ENCODE results near the gene ACTN4. TPM values are rescaled to one million over a fixed set of nuclear protein-coding genes. Genes with fewer than 3 reads are reported as not detected.

Gene ACTN4
- total and polyA plus RNA-seq, 3 donors from 2014 or later = 112 to 158 (median 135) TPM

DNA sequence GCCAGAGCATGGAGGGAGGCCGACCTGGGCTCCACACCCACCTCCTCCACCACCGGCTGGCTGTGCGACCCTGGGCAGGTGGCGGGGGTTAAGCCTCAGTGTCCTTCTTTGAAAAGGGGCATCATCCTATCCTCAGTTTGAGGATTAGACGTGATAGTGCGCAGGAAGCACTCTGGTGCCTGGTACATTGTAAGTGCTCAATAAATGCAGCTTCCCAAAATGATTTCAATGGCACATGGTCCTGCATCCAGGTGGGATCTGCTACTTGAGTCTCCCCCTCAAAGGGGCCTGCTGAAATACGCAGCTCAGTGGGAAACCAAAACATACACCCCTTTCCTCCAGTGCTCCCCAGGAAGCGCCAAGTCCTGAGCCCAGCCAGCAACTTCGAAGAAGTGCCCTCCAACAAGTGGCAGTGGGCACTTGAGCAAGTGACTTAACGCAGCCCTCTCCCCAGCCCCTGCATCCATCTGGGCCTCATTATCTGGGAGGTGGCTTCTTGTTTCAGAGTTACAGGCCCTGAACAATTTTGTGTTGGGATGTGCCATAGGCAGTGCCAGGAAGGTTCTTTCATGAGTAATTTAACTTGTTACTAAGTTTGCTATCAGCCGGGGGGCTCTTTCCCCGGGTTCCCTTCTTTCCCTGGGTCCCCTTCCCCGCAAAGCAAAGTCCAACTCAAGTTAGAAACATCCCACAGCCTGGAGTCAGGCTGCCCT, 17.9 kb downstream of the ACTN4 start:
- Histone ChIP-seq H3K36me3 (ENCODE audit: low read depth, missing control alignments) (no peaks in the 10 kb centered on the region), H3K4me3 (no peak overlapping the region), H3K27me3 (no peaks in the 10 kb centered on the region), H3K9me3 (no peaks in the 10 kb centered on the region), H3K27ac (peak overlapping the region; percentile 65 to 70), H3K4me1 (peaks cover 72% of the 10 kb centered on the region)
- DNase-seq = no peak
- intact Hi-C loops (cut with DNase I; ENCODE audit: low total_unique reads) = no loop called here
- no peak for TF ChIP-seq POLR2A (IDR thresholded peaks at IDR 0.05)
- TF ChIP-seq, protein P1, sequence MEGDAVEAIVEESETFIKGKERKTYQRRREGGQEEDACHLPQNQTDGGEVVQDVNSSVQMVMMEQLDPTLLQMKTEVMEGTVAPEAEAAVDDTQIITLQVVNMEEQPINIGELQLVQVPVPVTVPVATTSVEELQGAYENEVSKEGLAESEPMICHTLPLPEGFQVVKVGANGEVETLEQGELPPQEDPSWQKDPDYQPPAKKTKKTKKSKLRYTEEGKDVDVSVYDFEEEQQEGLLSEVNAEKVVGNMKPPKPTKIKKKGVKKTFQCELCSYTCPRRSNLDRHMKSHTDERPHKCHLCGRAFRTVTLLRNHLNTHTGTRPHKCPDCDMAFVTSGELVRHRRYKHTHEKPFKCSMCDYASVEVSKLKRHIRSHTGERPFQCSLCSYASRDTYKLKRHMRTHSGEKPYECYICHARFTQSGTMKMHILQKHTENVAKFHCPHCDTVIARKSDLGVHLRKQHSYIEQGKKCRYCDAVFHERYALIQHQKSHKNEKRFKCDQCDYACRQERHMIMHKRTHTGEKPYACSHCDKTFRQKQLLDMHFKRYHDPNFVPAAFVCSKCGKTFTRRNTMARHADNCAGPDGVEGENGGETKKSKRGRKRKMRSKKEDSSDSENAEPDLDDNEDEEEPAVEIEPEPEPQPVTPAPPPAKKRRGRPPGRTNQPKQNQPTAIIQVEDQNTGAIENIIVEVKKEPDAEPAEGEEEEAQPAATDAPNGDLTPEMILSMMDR (IDR thresholded peaks at IDR 0.05) = no peak
- WGBS, 2 donors = 65 to 66% methylated on average over 10 to 13 of the region's 13 CpGs

DNA sequence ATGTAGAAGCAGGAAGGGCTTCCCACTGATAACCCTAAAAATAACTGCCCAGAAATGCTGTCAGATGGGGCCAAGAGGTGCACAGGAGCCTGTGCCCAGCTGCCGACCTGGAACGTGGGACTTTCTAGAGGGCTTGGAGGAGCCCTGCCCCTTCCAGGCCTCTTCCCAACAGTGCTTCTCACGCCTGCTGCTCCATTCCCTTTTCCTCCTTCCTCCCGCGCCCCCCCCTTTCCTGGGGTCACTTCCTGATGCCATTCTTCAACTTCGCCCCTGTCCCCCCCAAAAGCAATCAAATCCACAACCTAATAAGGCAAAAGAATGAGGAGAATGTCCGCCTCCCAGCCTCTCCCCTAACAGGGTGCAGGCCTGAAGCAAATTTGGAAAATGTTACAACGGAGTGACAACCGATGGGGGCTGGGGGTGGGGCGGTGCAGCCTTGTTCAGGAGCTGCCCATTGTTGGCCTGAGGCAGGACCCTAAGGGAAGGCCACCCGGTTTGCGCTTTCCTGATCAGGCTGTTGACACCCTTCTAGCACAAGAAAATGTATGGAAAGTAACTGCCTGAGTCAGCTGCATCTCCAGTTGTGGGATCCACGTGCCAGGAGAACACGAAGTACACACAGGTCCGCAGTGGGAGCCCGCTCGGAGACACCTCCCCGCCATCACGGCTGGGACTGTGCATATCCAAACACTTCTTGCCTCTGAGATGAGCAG, 18.7 kb downstream of the ACTN4 start:
- DNase-seq = no peak
- no peaks in the 10 kb centered on the region for H3K9me3 ChIP-seq
- no peak overlapping the region for H3K4me3 ChIP-seq
- peaks cover 65% of the 10 kb centered on the region for H3K4me1 ChIP-seq
- no peaks in the 10 kb centered on the region for H3K27me3 ChIP-seq
- intact Hi-C loops (cut with DNase I; ENCODE audit: low total_unique reads) = no loop called here
- no peak for TF ChIP-seq POLR2A (IDR thresholded peaks at IDR 0.05)
- TF ChIP-seq, protein P1 (IDR thresholded peaks at IDR 0.05) = no peak
- no peaks in the 10 kb centered on the region for H3K36me3 ChIP-seq (ENCODE audit: low read depth, missing control alignments)
- WGBS, 2 donors = 52 to 58% methylated on average over 19 of the region's 19 CpGs
- peak overlapping the region; percentile 70 to 82 for H3K27ac ChIP-seq

DNA sequence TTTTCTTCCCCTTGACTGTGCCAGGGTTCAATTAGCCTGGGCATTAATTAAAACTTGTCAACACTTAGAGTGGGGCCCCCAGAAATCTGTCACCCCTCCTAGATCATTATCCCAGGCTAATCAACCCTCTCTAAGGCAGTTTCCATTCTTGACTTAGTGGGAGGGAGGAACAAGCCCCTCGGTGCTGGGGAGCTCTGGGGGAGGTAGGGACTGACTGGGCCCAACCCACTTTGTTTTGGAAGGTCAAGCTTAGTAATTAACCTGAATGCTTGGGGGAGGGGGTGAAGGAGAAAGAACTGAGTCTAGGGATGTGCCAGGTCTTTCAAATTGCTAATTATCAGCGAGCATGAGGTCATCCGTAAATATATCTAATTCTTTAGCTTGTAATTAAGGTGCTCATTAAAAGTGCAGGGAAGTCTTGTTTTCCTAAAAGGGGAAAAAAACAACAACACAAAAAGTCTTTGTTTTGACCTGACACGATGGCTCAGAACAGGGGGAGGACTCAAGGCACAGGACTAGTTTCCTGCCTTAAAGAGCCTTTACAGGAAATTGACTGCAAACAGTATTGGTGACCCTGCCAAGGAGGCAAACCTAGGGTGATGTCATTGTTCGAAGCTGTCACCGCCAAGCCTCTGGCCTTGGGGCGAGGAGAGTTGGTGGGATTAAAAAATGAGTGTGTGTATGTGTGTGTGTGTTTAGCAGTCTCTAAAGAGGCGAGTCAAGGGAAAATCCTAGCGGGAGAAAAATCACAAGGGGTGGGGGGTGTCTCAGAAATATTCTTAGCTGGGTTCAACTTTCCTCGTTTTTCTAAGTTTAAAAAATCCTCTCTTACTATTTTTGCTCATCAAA, 19.4 kb downstream of the ACTN4 start:
- Histone ChIP-seq H3K4me1 (peaks cover 68% of the 10 kb centered on the region), H3K27ac (peak overlapping the region; percentile 70 to 82), H3K27me3 (no peaks in the 10 kb centered on the region), H3K4me3 (no peak overlapping the region), H3K9me3 (no peaks in the 10 kb centered on the region), H3K36me3 (ENCODE audit: low read depth, missing control alignments) (no peaks in the 10 kb centered on the region)
- WGBS, 2 donors = 32 to 47% methylated on average over 10 of the region's 10 CpGs
- intact Hi-C loops (cut with DNase I; ENCODE audit: low total_unique reads) = no loop called here
- TF ChIP-seq POLR2A (IDR thresholded peaks at IDR 0.05) = no peak
- TF ChIP-seq, protein P1 (IDR thresholded peaks at IDR 0.05) = no peak
- DNase-seq = no peak

GRCh38 chr19:38667661-38668171, 20.3 kb downstream of the ACTN4 start:
- DNase-seq = no peak
- peaks cover 63% of the 10 kb centered on the region for H3K4me1 ChIP-seq
- no peaks in the 10 kb centered on the region for H3K9me3 ChIP-seq
- peak overlapping the region; percentile 5 to 82 for H3K27ac ChIP-seq
- no peak overlapping the region for H3K4me3 ChIP-seq
- intact Hi-C loops (cut with DNase I; ENCODE audit: low total_unique reads) = no loop called here
- TF ChIP-seq, protein P1 (IDR thresholded peaks at IDR 0.05) = no peak
- no peaks in the 10 kb centered on the region for H3K27me3 ChIP-seq
- WGBS, 2 donors = 34 to 43% methylated on average over 8 of the region's 8 CpGs
- H3K36me3 ChIP-seq (ENCODE audit: low read depth, missing control alignments) = no peaks in the 10 kb centered on the region
